CD4-positive, alpha-beta T cell treated with Interleukin-21 for 1 hour (primary cell): ENCODE measurements around the gene POLD2.

ENCODE experiments used
- DNase-seq: peaks from one replicate; pipeline ENCODE4 v3.0.0-alpha.2; 2020

Gene POLD2

DNA sequence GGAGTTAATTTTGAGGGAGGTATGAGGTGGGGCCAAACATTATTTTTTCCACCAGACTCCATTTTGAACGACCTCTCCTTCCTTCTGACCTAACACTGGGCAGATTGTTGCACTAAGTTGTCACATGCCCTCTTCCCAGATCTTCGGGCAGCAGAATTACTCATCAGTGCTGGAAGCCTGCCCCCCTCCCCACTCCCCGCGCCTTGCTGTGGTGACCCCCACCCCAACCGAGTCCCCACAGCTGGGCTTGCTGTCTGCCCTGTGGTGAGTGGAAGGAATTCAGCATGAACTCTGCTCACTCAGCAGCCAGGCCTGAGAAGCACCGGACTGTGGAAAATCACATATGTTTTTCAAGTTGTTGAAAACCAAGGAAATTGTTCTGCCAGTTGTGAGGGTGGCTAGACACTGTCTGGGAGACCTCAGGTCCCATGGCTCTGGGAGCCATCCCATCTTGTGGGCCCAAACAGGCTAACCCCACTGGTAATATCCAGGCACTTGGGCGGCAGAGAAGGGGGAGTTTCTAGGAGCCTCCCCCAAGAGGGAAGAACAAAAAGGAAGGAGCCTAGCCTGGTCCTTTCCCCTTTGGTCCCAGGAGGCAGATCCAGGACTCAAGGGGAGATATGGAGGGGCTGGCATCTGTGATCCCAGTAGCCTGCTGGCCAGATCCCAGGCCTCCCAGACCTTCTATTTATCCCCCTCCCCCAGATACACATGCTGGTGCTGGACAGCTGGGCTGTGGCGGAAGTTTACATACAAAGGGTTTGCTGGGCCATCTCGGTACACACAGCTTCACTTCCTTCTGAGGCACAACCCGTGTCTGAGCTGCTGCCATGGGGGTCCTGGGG, 22.7 kb downstream of the POLD2 start:
- no peak for DNase-seq

DNA sequence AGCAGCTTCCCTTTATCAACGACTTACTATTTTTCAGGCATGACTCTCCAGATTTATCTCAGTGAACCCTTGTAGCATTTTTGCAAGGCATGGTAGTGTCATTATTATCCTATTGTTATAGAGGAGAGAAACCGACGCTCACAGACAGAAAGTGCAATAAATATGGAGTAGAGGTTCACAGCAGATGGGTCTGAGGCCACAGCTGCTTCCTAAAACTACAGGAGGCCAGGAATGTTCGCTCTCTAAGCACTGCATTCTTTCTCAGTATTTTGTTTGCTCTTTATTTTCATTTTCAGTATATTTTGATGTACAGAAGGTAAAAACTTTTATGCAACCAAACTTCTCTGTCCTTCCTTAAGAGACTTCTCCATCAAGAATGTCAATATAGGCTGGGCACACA, 23.7 kb downstream of the POLD2 start:
- DNase-seq: no peak

DNA sequence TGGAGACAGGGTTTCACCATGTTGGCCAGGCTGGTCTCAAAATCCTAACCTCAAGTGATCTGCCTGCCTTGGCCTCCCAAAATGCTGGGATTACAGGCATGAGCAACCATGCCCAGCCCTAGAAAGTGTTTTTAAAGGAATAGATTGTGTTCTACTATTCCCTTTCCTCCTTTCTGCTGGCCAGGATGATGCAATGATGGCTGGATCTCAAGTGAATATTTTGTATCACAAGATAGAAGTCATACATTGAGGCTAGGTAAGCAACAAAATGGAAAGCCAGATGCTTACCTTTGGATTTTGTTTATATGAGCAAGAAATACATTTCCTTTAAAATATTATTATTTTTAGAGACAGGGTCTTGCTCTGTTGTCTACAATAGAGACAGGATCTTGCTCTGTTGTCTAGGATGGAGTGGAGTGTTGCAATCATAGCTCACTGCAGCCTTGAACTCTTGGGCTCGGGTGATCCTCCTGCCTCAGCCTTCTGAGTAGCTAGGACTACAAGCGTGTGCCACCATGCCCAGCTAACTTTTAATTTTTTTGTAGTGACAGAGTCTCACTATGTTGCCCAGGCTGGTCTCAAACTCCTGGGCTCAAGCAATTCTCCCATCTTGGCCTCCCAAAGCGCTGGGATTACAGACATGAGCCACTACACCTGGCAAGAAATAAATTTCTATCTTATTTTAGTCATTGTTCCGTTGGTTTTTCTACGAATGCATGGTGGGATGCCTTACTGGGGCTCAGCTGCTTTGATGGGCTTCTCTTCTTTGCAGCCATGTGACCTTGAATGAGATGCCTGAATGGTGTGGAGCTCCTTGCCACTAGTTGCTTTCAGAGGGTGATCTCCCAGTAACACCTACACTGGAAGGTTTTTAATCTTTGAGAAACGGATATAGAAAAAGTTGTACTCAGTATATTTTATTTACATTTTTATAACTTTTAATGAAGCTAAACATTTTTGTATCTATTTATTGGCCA, 25.0 kb downstream of the POLD2 start:
- no peak for DNase-seq

DNA sequence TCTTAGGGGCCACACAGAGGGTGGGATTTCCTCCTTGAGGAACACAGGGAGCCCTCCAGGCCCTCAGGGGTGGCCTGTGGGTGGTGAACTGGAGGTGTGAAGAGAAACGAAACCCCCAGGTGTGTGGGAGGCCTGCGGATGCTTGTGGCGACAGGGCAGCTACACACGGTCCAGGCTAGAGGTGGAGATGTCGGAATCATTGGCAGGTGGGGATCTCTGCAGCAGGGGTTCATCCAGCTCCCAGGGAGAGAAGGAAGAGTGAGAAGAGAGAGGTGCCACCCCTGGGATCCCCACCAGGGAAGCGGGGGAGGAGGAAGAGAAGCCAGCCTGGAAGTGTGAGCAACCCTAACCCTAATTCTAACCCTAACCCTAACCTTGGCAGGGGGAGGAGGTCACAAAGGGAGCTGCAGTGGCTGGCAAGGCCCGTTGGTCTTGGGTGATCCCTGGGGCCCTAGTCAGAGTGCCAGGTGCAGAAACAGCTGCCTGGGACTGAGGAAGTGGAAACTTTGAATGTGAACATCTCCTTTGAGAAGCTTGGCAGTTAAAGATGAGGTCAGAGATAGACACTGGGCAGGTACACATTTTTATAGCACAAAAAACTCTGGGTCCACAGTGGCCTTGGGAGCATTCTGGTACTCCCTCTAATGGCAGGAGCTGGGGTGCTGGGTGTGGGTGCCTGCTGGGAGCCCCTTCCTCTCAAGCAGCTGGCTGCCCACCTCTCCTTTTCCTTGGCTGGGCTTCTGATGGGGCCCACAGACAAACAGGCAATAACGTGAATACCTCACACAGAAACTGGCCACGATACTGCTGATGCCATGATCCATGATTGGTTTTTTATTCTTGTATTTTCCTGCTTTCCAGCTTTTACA, 26.1 kb downstream of the POLD2 start:
- no peak for DNase-seq

DNA sequence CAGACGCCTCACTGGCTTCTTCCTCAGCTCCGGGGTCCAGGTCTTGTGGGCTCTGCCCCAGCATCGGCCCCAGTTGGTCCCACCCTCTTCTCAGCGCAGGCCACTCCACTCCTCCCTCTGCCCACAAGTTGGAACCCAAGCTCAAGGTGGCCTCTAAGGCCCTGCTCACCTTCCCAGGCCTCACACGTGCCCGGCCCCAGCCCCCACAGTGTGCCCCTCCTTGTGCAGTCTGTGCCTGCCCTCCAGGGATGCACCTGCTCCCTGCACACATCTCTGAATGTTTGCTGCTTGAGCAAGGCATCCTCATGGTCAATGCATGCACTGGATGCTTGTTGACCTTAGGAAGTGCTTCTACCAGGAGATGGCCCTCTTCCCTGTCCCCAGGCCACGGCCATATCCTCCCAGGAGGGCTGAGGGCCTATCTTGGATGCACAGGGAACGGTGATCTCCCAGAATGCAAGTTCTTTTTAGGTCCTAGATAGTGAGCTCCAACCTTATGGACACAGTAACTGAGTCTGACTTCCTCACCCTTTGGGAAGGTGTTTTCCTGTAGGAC, 26.9 kb downstream of the POLD2 start:
- no peak for DNase-seq

DNA sequence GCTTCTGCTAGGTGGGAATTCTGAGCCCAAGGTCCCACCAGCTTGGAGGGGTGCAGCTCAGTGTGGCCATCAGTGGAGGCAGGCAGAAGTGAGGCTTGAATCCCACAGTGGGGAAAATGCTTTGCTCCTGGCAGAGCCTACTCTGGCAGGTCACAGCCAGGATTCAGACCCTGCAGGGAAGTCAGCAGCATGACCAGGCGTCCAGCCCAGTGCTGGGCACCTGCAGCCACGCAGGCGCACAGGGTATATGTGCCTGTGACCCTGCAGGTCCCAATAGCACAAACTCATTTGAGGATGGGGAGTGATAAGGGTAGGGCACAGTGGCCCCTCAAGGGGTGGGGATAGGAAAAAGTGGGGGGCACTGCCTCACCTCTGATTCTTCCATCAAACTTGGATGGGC, 27.6 kb downstream of the POLD2 start:
- no peak for DNase-seq

DNA sequence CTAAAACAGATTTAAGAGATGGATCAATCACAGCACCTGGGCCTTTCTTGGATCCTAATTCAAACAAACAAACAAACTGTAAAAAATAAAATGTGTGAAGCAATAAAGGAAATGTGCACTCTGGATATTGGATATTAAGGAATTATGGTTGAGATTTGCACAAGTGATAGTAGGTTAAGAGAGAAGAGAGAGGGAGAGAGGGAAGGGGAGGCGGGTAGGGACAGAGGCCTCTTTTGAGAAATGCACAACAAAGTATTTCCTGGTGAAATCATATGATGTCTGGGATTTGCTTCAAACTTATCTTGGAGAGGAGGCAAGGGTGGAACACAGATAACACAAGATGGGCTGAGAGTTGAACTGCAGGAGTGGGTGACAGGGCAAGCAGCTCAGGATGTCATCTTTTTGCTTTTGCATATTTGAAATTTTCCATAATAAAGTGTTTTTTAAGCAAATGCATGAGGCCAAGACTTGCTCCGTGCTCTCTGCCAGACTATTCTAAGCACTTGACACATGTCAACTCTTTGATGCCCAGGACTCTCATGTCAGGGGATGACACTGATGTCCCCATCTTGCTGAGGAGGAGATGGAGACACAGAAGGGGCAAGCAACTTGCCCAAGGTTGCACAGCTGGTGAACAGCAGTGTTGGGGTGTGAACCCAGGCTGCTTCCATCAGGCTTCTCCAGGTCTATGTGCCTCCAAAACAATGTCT, 28.3 kb downstream of the POLD2 start:
- no peak for DNase-seq

DNA sequence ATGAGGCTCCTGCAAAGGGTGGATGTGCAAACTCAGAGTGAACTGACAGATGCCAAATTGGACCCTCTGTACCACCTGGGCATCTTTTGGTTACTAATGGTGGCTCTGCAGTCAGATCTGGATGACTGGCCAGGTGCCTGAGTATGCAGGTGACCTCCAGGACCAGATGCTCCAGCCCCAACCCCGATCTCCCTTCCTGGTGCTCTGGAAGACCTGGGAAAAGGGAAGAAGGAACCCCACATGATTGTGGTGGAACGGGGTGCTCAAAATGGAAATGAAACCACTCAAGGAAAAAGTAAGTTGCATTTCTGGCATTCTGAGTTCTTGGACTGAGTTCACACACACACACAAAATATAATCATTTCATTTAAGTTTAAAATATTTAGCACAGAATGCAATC, 29.0 kb downstream of the POLD2 start:
- DNase-seq: no peak

DNA sequence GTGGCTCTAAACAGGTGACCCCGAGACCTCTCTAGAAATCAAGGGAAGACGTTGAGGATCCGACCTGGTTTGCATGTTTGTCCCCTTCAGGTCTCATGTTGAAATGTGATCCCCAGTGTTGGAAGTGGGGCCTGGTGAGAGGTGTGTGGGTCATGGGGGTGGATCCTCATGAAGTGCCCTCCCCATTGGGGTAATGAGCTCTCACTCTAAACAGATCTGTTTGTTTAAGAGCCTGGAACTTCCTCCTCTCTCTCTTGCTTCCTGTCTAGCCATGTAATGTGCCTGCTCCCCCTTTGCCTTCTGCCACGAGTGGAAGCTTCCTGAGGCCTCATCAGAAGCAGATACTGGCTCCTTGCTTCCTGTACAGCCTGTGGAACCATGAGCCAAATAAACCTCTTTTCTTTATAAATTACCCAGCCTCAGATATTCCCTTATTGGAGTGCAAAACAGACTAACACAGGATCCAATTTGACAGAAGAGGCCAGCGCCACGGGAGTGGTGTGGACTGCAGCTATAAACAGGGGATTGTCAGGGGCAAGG, 30.2 kb downstream of the POLD2 start:
- no peak for DNase-seq

DNA sequence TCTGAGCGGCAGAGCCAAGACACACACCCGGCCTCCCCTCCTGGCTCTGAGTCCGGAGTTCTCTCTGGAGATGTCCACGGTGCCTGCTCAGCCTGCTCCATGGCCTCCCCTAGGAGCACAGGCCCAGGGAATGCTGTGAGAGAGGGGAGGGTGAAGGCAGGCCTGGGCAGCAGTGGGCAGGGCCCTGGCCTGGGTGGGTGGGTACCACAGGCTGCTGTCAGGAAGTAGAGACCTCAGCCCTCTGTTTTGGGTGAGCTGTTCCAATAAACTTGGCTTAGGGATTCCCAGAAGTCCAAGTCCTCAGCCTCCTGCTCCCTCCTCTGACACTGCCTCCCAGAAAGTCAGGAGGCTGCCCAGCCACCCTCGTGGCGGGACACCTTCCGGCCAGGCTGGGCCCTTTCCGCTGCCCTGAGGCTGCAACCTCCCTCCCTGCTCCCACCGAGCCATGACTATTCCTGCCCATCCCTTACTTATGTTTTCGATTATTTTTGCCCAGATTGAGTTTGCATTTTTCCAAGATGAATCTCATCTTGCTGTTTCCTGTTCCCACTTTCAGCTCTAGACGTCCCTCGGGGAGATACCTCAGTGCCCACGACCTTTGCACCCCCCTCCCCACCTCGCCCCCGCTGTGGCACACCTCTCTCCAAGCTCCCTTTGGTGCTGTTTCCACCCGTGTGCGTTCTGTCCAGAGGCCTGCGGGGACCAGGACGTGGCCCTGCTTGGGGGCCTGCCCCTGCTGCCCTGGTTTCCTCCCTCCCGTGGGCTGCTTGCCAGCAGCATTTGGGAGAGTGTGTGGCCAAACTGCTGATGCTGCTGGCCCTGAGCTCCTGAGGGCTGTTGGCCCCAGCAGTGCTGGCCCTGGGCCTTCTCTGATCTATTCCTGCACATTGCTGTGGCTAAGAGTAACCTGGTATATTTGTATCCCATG, 35.2 kb downstream of the POLD2 start:
- no peak for DNase-seq

DNA sequence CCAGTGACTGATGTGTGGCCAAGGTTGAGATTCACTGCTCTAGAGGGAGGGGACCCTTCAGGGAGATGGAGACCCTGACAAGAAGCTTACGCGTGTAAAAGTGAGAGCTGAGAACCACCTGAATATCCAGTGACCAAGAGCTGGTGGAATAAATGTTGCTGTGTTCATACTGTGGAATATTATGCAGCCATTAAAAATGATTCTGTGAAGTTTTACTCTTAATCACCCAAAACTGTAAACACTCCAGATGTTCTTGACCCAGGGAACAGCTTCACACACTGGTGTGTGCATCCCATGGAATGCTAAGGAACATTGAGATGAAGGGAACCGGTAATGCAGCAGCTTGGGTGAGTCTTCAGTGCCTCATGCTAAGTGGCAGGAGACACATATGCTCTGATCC, 36.7 kb downstream of the POLD2 start:
- no peak for DNase-seq

DNA sequence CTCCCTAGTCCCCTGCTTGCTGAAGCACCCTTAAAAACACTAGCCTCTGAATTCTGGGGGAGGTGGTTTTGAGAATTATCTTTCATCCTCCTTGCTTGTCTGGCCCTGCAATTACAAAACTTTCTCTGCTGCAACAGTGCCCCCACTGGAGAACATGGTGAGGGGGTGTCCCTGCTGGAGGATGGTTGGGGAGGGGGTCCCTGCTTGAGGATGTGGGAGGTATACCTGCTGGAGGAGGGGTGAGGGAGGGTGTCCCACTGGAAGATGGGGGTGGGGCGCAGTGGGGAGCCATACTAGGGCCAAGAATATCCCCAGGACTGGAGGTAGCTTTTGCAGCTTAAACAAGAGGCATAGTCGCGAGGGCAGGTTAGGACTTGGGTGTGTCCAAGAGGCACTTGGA, 37.8 kb downstream of the POLD2 start:
- DNase-seq: no peak

DNA sequence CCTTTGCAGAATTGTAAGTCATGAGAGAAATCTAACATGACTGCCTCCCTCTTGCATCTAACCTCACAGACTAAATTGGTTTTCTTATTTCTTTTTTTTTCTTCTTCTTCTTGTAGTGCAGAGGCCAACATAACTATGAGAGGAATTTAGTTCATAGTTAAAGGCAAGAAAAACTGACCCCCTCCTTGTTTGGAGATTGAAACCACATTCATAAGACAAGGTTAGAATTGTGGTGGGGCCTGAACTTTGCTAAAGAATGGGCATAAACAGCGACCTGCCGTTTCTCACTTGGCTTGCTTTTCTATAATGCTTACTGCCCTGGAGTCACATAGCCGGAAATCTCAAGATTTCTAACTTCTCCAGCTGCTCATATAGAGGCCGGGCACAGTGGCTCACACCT, 38.6 kb downstream of the POLD2 start:
- no peak for DNase-seq

DNA sequence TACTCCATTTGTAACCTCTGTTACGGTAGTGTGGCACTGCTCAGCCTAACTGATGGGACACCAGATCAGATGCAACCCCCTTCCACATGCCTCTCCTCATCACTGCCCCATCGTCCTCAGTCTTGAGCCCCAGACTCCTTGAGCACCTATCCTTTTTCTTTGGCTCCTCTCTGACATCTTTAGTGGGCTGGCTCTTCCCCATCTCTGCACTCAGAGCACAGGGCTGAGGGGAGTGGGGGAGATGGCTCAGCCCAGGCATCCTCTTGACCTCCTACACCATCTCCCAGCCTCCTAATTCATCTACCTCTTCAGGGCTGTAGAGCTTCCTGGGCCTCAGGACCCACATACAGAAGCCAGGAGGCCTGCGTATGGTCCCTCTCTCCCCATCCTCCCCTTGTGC, 39.6 kb downstream of the POLD2 start:
- DNase-seq: no peak

DNA sequence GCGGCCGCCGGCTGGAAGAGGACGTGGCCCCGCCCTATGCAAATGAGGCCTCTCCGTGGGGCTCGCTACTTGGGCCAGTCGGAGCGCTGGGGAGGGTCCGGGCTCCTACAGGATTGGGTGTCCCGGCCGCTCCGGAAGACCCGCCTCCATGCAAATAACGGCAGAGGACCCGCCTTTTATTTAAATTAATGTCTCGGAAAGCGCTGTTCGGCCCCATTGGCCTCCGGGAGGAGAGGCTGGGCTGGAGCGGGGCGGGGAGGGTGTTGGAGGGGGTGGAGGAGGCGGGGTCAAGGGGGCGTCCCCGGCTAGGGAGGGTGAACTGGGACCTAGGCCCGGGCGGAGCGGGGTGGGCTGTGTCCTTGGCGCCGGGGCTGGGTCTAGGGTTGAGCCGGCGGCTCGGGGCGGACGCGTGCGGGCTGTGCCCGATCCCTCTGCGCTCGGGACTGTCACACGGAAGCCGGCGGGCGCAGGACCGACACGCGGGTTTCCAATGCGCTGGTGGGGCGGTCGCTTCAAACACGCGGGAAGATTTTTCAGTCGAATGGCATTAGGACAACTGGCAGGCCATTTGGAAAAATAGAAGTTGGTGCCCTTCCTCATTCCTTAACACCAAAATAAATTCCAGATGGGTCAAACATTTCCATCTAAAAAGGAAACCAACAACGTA, 40.7 kb downstream of the POLD2 start:
- DNase-seq: peak; percentile 99

DNA sequence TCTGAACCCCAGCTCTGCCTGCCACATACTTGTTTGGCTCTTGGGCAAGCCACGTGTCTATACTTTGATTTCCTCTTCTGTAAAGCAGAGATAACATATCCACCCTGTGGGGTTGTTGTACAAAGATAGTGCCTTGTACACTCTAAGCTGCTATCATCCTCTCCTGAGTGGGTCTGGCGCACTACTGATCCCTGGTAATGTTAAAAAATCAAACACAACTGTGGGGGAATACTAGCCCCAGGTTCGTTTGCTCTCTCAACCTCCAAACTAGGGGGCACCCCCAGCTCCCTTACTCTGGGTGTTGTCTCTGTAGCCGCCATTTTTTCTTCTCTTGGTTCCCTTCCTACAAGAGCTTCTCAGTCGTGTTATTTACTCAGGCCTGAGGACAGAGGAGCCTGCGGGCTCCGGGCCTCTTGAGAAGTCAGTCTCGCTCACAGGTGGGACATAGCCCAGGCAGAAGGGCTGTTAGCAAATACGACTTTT, 42.0 kb downstream of the POLD2 start:
- peak; percentile 50 for DNase-seq

DNA sequence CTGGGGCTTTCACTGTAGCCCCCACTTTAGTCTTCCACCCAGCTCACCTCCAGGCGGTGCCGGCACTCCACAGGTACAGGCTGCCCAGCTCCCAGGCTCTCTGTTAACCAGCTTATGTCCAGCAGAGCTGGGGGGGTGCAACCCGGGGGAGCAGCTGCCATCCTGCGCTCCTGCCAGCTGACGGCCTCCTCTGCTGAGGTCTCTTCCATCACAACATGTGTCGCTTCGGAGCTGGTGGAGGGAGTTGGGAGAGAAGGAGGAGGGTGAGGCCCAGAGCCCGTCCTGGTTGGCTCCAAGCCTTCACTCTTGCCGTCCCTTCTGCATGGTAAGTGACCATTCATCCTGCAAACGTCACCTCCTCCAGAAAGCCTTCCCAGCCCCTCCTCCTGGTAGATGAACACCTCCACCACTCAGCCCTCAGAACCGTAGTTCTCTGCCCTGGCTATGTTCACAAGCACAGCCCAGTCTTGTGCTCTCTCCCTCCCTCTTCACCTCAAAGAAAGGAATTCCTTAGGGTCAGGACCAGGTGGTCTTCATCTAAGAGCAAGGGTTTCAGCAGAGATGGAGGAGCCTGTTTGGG, 42.6 kb downstream of the POLD2 start:
- DNase-seq: no peak

DNA sequence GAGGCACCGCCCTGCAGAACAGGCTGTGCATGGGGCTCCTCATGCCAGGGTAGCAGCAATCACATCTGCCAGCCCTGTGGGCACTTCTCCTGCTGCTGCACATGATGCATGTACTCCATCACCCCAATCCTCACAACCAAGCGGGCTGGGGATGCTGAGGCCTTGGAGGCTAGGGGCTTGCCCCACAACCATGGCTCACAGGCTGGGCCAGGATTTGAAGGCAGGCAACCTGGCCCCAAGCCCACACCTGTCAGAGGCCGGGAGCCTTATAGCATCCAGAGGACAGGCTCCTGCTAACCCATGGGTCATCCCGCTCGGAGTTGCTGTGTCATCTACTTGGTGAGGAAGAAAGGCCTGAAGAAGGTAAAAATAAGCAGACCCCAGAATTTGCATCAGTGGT, 43.2 kb downstream of the POLD2 start:
- no peak for DNase-seq

DNA sequence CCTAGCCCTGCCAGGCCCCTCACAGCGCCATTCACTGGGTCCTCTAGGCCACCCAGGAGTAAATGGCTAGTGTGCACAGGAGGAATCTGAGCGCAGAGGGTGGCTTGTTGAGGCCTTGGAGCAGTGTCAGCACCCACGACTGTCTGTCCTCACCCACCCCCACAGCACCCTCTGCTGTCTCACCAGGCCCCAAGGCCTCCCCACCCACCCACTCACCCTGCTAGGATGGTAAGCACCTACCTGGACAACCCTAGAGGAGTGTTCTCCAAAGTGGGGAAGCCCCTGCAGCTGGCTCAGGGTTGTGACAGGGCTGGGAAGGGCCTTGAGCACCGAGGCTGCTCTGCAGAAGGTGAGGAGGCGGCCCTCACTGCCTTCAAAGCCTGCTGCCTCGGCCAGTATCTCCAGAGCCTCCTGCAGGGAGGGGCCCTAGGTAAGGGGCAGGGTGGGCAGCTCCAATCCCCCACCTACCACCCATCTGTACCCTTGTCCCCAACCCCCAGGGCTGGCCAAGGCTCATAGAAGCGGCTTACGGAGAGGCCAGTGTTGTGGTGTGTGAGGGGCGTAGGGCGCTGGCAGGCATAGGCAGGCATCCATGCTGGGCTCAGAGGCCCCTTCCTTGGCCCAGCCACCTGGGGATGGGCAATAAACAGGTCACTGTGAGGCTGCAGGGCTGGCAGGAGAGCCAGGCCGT, 43.9 kb downstream of the POLD2 start:
- DNase-seq: no peak
